GM23338 (cell line): Measurements from ENCODE around the gene DEUP1. TPM values are rescaled to one million over a fixed set of nuclear protein-coding genes. Genes with fewer than 3 reads are reported as not detected.

ENCODE experiments used
- ATAC-seq: fragments of 200-7000 bp; cut with Tn5 transposase; 3 replicates; pipeline ENCODE4 v1.9.1; 2020
- DNase-seq: peaks from one replicate; pipeline ENCODE4 v3.0.0-alpha.2; 2015; ENCODE audit warnings: low spot score
- H2AFZ ChIP-seq: fragments of 200-600 bp; sonication (generic); 2 replicates; pipeline ENCODE4 v1.8.0; 2016; ENCODE audit warnings: antibody characterized with exemption, mild to moderate bottlenecking, moderate library complexity
- H3F3A ChIP-seq: fragments of 200-600 bp; sonication (generic); replicated peaks from 2 replicates; pipeline ENCODE4 v1.8.0; 2017; ENCODE audit warnings: antibody characterized with exemption, mixed run types, low read depth
- H3K27ac ChIP-seq: fragments of 200-600 bp; sonication (generic); 2 replicates; pipeline ENCODE4 v1.6.1; 2016; ENCODE audit warnings: low read depth
- H3K27me3 ChIP-seq: fragments of 200-600 bp; sonication (generic); 2 replicates; pipeline ENCODE4 v1.8.0; 2016; ENCODE audit warnings: mild to moderate bottlenecking, mixed run types, moderate library complexity; ENCODE audit not compliant: insufficient read depth
- H3K36me3 ChIP-seq: fragments of 200-600 bp; sonication (generic); 2 replicates; pipeline ENCODE4 v1.8.0; 2016; ENCODE audit warnings: mild to moderate bottlenecking; ENCODE audit not compliant: insufficient read depth
- H3K4me1 ChIP-seq: fragments of 200-600 bp; sonication (generic); 2 replicates; pipeline ENCODE4 v1.8.0; 2016; ENCODE audit warnings: mild to moderate bottlenecking, moderate library complexity; ENCODE audit not compliant: insufficient read depth
- H3K4me2 ChIP-seq: fragments of 200-600 bp; sonication (generic); 2 replicates; pipeline ENCODE4 v1.7.1; 2017; ENCODE audit warnings: mixed run types
- H3K4me3 ChIP-seq: fragments of 200-600 bp; sonication (generic); 2 replicates; pipeline ENCODE4 v1.6.1; 2016; ENCODE audit warnings: mixed run types
- H3K79me2 ChIP-seq: fragments of 200-600 bp; sonication (generic); replicated peaks from 2 replicates; pipeline ENCODE4 v1.8.0; 2017; ENCODE audit warnings: mild to moderate bottlenecking; ENCODE audit not compliant: insufficient read depth
- H3K9me2 ChIP-seq: fragments of 200-600 bp; sonication (generic); 2 replicates; pipeline ENCODE4 v1.8.0; 2017; ENCODE audit not compliant: insufficient read depth
- H4K20me1 ChIP-seq: fragments of 200-600 bp; sonication (generic); replicated peaks from 2 replicates; pipeline ENCODE4 v1.8.0; 2017; ENCODE audit warnings: mild to moderate bottlenecking; ENCODE audit not compliant: insufficient read depth
- H3K27ac Mint-ChIP-seq: 2 replicates; pipeline ENCODE4 v1.8.0; 2020; ENCODE audit warnings: inconsistent platforms, mild to moderate bottlenecking, moderate library complexity, mixed read lengths
- H3K27me3 Mint-ChIP-seq: 3 replicates; pipeline ENCODE4 v1.8.0; 2022; ENCODE audit warnings: low read depth, mild to moderate bottlenecking, moderate library complexity, mixed read lengths, inconsistent platforms; ENCODE audit not compliant: insufficient read depth, poor library complexity
- H3K36me3 Mint-ChIP-seq: 3 replicates; pipeline ENCODE4 v1.8.0; 2021; ENCODE audit warnings: low read depth, mild to moderate bottlenecking, inconsistent platforms, moderate library complexity, mixed read lengths
- H3K4me1 Mint-ChIP-seq: 3 replicates; pipeline ENCODE4 v1.8.0; 2020; ENCODE audit warnings: mild to moderate bottlenecking, inconsistent platforms, mixed read lengths
- H3K4me3 Mint-ChIP-seq: 3 replicates; pipeline ENCODE4 v1.8.0; 2021; ENCODE audit warnings: moderate library complexity, mild to moderate bottlenecking, inconsistent platforms, mixed read lengths
- H3K9me3 Mint-ChIP-seq: 3 replicates; pipeline ENCODE4 v1.8.0; 2020; ENCODE audit warnings: moderate library complexity, mild to moderate bottlenecking, inconsistent platforms, mixed read lengths
- CTCF ChIP-seq, 2 experiments: fragments of 200-600 bp in 1 of 2; sonication (generic) in 1 of 2; conservative IDR thresholded peaks; 2 replicates each; pipeline versions ENCODE4 v1.5.1 to v1.6.1; 2016 to 2017; ENCODE audit warnings: antibody characterized with exemption in 2 of 2, low read depth in 2 of 2, mild to moderate bottlenecking in 2 of 2, moderate library complexity in 1 of 2
- EZH2 ChIP-seq: fragments of 200-600 bp; sonication (generic); IDR thresholded peaks from one replicate; pipeline ENCODE4 v1.8.0; 2017; ENCODE audit warnings: antibody characterized with exemption, mild to moderate bottlenecking, low read depth; ENCODE audit not compliant: unreplicated experiment
- EZH2phosphoT487 ChIP-seq: fragments of 200-600 bp; sonication (generic); IDR thresholded peaks from one replicate; pipeline ENCODE4 v1.8.1; 2018; ENCODE audit warnings: antibody characterized with exemption; ENCODE audit not compliant: unreplicated experiment
- REST ChIP-seq: IDR thresholded peaks from one replicate; pipeline ENCODE4 v1.6.1; 2018; ENCODE audit warnings: antibody characterized with exemption; ENCODE audit not compliant: unreplicated experiment
- STAT1 ChIP-seq: IDR thresholded peaks from one replicate; pipeline ENCODE4 v1.6.1; 2016; ENCODE audit warnings: antibody characterized with exemption; ENCODE audit not compliant: unreplicated experiment
- ZNF331 ChIP-seq: fragments of 250-450 bp; sonication (Bioruptor Pico); IDR thresholded peaks from 2 replicates; pipeline ENCODE4 v1.5.0; 2020; ENCODE audit warnings: low read depth, mild to moderate bottlenecking, moderate library complexity
- ZNF462 ChIP-seq: fragments of 250-450 bp; sonication (Bioruptor Pico); IDR thresholded peaks from 2 replicates; pipeline ENCODE4 v1.5.0; 2020; ENCODE audit warnings: mild to moderate bottlenecking, moderate library complexity
- polyA plus RNA-seq: library from polyadenylated mRNA; unstranded; fragments of >200 nt; fragmentation: Nextera tagmentation; extraction: Ambion mirVana; gene quantifications from 2 replicates; pipeline ENCODE4 v1.2.1, GENCODE V29; 2016
- total RNA-seq: library from RNA; depleted of rRNA; stranded (reverse); fragments of >200 nt; shearing (Covaris generic); gene quantifications from 2 replicates; pipeline ENCODE4 v1.2.3, GENCODE V29; 2014

Gene DEUP1
- total and polyA plus RNA-seq, 2 experiments from 2014 or later = 0.63 to 1.7 TPM

- TF ChIP-seq REST = no peak
- TF ChIP-seq EZH2phosphoT487 = no peak
Observed at GRCh38 chr11:93295921-93296575, 34.5 kb upstream of the DEUP1 start (continued).

GRCh38 chr11:93303689-93304088 is 26.9 kb upstream of the DEUP1 start:
- ATAC-seq = no peak

More at GRCh38 chr11:93303689-93304088, 26.9 kb upstream of the DEUP1 start:
- no peaks in the 10 kb centered on the region; the same call in 1 of the 2 replicates for H3K36me3 ChIP-seq
- no peak overlapping the region for H3K4me3 ChIP-seq
- Mint-ChIP-seq H3K27ac (no peak overlapping the region), H3K9me3 (peaks cover 8% of the 10 kb centered on the region), H3K4me3 (no peak overlapping the region), H3K4me1 (no peaks in the 10 kb centered on the region; the same call in 2 of the 3 replicates), H3K36me3 (peaks cover 5% of the 10 kb centered on the region; the same call in 2 of the 3 replicates), H3K27me3 (no peaks in the 10 kb centered on the region)
- no peaks in the 10 kb centered on the region for H3F3A ChIP-seq
- H3K79me2 ChIP-seq = no peaks in the 10 kb centered on the region
- TF ChIP-seq EZH2 = no peak
- no peak for TF ChIP-seq ZNF331 (CRISPR knock-in tag)
- no peak for TF ChIP-seq ZNF462 (CRISPR knock-in tag)
- TF ChIP-seq STAT1 = no peak
- TF ChIP-seq CTCF (conservative IDR thresholded peaks at IDR 0.05; ENCODE audit: low read depth in 2 of 2) = no peak
- H3K4me1 ChIP-seq = no peaks in the 10 kb centered on the region
- no peak for DNase-seq
- no peaks in the 10 kb centered on the region for H3K27me3 ChIP-seq
- H2AFZ ChIP-seq = no peak overlapping the region
- H3K27ac ChIP-seq = no peak overlapping the region
- no peaks in the 10 kb centered on the region; the same call in 1 of the 2 replicates for H3K9me2 ChIP-seq
- no peak overlapping the region for H3K4me2 ChIP-seq
- no peaks in the 10 kb centered on the region for H4K20me1 ChIP-seq
